Measurements from ENCODE around the gene NAA10.

The NAA10 gene

DNA sequence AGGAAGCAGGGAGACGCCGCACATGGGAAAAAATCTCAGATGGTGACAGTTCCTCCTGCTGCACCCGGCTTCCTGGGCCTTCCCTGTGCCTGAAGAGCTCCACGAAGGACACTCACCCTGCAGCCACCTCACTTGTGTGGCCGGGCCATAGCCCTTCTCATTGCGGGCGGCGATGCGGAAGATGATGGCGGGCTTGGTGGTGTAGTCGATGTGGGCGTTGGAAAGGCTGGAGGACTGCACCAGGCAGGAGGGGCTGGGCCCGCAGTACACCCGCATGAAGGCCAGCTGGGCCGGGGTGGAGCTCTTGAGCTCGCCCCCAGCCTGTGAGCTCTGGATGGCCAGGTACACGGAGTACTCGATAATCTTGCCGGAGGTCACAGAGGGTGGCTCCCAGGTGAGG, 15.3 kb upstream of the NAA10 start:
- TF ChIP-seq CTCF (IDR thresholded peaks at IDR 0.05; ENCODE audit: control insufficient read depth, insufficient read depth, low read depth, low read length, missing control alignments) = no peak
- DNase-seq (ENCODE audit: low read depth) = no peak
- no peak overlapping the region for H3K4me3 ChIP-seq (ENCODE audit: control insufficient read depth, low read depth, low read length)

DNA sequence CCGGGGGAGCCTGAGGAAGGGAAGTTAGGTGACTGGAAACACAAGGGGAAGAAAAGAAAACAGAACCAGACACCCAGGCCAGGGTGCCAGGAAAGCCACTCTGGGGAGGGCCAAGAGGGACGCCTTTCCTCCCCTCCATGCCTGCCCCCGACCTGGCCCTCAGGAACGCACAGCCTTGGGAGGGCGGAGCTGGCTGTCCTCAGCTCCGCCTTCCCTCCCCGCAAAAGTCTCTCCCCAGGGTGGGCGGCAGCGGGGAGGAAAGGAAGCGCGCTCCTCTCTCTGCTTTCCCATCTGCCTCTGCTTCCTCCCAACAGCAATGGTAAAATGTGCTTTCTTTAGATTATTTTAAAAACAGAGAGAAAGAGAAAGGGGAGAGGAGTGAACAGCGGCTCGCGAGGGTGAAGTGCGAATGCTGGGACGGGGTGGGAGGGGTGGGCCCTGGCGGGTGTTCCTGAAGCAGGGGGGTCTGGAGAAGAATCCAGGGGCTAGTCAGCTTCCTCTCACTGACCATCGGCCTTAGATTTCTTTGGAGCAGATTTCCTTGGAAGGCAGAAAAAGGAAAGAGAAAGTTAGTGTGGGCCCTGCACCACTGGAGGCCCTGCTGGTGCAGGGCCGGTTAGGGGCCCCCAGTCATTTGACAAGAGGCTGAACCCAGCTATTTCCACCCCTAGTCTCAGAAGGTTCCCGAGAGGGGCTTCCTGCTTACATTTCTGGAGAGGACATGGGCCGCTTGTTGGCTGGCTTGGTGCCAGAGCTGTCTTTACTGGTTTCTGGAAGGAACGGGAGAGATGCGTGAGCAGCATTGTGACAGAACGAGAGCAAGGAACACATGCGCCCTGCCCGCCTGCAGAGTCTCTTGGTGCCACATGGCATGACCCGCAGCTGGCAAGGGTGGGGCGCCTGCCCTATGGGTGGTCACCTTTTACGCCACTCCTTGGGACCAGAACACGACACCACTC, 14.3 kb upstream of the NAA10 start:
- no peak for DNase-seq (ENCODE audit: low read depth)
- TF ChIP-seq CTCF (IDR thresholded peaks at IDR 0.05; ENCODE audit: control insufficient read depth, insufficient read depth, low read depth, low read length, missing control alignments) = no peak
- no peak overlapping the region for H3K4me3 ChIP-seq (ENCODE audit: control insufficient read depth, low read depth, low read length)

DNA sequence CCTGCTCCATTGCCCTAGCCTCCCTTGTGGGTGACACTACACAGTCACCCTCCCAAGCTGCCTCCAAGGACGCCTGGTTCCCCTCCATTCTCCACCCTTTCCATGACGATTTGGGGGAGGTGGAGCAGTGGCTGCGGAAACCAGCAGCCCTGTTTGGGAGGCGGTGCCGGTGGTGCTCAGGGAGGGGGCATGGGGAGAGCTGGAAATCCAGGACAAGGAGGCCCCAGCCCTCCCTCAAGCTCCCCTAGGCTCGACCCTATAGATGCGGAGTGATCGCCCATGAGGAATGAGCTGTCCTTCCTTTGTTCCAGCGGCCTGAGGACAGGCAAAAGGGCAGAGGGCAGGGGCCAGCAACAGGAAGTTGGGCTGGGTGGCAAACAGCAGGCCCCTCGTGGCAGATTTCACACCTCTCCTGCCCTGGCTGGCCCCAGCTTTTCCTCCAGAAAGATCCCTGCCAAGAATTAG, 13.2 kb upstream of the NAA10 start:
- no peak for TF ChIP-seq CTCF (IDR thresholded peaks at IDR 0.05; ENCODE audit: control insufficient read depth, insufficient read depth, low read depth, low read length, missing control alignments)
- no peak for DNase-seq (ENCODE audit: low read depth)
- no peak overlapping the region for H3K4me3 ChIP-seq (ENCODE audit: control insufficient read depth, low read depth, low read length)

GRCh38 chrX:153947009-153947769, 12.4 kb upstream of the NAA10 start:
- DNase-seq (ENCODE audit: low read depth) = peak; percentile 16
- H3K4me3 ChIP-seq (ENCODE audit: control insufficient read depth, low read depth, low read length) = no peak overlapping the region
- TF ChIP-seq CTCF (IDR thresholded peaks at IDR 0.05; ENCODE audit: control insufficient read depth, insufficient read depth, low read depth, low read length, missing control alignments) = peak; percentile 86

DNA sequence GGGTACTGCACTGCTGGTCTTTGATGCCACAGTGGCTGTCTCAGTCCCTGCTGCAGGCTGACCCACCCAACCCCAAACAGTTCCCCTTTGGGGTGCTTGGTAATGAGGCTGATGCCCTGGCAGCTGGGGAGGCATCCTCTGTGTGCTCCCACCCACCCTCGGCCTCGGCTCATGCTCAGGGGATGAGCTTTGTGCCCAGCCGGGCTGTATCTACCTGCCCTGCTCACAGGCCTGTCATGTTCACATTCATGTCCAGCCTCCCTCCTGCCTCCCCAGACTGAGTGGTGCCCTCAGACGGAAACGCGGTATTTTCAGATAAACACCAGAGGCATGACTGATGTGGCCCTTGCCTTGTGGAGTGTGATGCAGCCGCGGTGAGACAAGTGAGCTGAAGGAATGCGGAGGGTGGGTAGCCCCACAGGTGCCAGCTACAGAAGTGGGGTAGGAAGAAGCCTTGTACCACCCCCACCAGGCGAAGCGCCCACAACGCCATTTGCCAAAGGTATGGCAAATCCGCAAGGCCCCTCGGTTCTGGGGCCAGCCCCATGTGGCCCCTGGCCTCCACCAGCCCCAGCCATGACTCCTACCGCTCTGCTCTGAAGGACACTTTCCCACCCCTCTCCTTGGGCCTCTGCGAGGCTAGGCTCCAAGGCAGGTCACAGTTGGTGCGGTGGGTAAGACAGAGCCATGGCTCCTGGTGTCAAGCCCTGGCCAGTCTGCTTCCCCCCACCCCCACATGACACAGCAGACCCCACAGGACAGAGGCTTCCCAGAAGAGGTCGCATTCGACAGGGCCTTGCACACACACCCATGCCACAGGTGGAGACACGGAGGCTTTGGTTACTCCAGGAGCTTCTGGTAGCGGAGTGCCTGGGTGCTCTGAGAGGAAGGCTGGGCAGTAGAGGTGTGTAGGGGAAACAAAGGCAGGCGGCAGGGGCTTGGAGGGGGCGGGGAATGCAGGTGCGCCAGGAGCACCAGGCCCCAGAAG, 11.4 kb upstream of the NAA10 start:
- no peak for DNase-seq (ENCODE audit: low read depth)
- H3K4me3 ChIP-seq (ENCODE audit: control insufficient read depth, low read depth, low read length) = no peak overlapping the region
- TF ChIP-seq CTCF (IDR thresholded peaks at IDR 0.05; ENCODE audit: control insufficient read depth, insufficient read depth, low read depth, low read length, missing control alignments) = no peak

- H3K4me3 ChIP-seq (ENCODE audit: control insufficient read depth, low read depth, low read length) = no peak overlapping the region
- no peak for TF ChIP-seq CTCF (IDR thresholded peaks at IDR 0.05; ENCODE audit: control insufficient read depth, insufficient read depth, low read depth, low read length, missing control alignments)
- no peak for DNase-seq (ENCODE audit: low read depth)
These were observed 9.9 kb upstream of the NAA10 start for GRCh38 chrX:153944800-153945150.

Data from AG09309 (cell line).